Keratinocyte (primary cell): Measurements from ENCODE around the gene RRP9. TPM values are rescaled to one million over a fixed set of nuclear protein-coding genes. Genes with fewer than 3 reads are reported as not detected.

Experiments used
- DNase-seq: peaks from one replicate; pipeline ENCODE4 v3.0.0-alpha.2; 2011; ENCODE audit warnings: low read depth, missing footprints, low spot score
- FAIRE-seq: peaks from 2 replicates; lab custom pipeline; 2011; peaks lifted over from hg19 to GRCh38; lab: Jason Lieb, UNC
- H2AFZ ChIP-seq: 2 replicates; pipeline ENCODE4 v1.6.0; 2012; ENCODE audit warnings: low read length, control low read depth, inconsistent platforms; ENCODE audit not compliant: control insufficient read depth
- H3K27ac ChIP-seq: 2 replicates; pipeline ENCODE4 v1.5.1; 2011; ENCODE audit warnings: low read length; ENCODE audit not compliant: control insufficient read depth, insufficient read depth
- H3K27me3 ChIP-seq: 3 replicates; pipeline ENCODE4 v1.6.0; 2011; ENCODE audit warnings: low read length; ENCODE audit not compliant: control insufficient read depth, insufficient read depth; ENCODE audit errors: extremely low read depth
- H3K36me3 ChIP-seq, 2 experiments: 2 replicates in 1 of 2; 3 replicates in 1 of 2; pipeline ENCODE4 v1.5.1; 2011; ENCODE audit warnings: low read length in 2 of 2, mild to moderate bottlenecking in 1 of 2; ENCODE audit not compliant: control insufficient read depth in 2 of 2, insufficient read depth in 2 of 2; ENCODE audit errors: extremely low read depth in 1 of 2
- H3K4me1 ChIP-seq: 3 replicates; pipeline ENCODE4 v1.5.1; 2011; ENCODE audit warnings: low read length; ENCODE audit not compliant: control insufficient read depth, insufficient read depth; ENCODE audit errors: extremely low read depth
- H3K4me2 ChIP-seq: 3 replicates; pipeline ENCODE4 v1.6.0; 2011; ENCODE audit warnings: low read depth, low read length; ENCODE audit not compliant: control insufficient read depth, insufficient read depth; ENCODE audit errors: extremely low read depth
- H3K4me3 ChIP-seq, 3 experiments: fragments of 200-600 bp in 1 of 3; sonication (generic) in 1 of 3; 2 replicates in 2 of 3; 3 replicates in 1 of 3; pipeline ENCODE4 v1.5.1; 2011 to 2016; ENCODE audit warnings: low read length in 3 of 3, mild to moderate bottlenecking in 3 of 3, control low read depth in 2 of 3, inconsistent platforms in 1 of 3, low read depth in 1 of 3, mixed read lengths in 1 of 3, mixed run types in 1 of 3, moderate library complexity in 1 of 3; ENCODE audit not compliant: control insufficient read depth in 2 of 3, insufficient read depth in 2 of 3; ENCODE audit errors: extremely low read depth in 1 of 3
- H3K79me2 ChIP-seq: 2 replicates; pipeline ENCODE4 v1.6.0; 2012; ENCODE audit warnings: low read length; ENCODE audit not compliant: control insufficient read depth, insufficient read depth
- H3K9ac ChIP-seq: 3 replicates; pipeline ENCODE4 v1.6.0; 2011; ENCODE audit warnings: low read length; ENCODE audit not compliant: control insufficient read depth, insufficient read depth; ENCODE audit errors: extremely low read depth
- H3K9me1 ChIP-seq: 3 replicates; pipeline ENCODE4 v1.6.0; 2011; ENCODE audit warnings: low read length; ENCODE audit not compliant: control insufficient read depth, insufficient read depth; ENCODE audit errors: extremely low read depth
- H3K9me3 ChIP-seq: 2 replicates; pipeline ENCODE4 v1.5.1; 2012; ENCODE audit warnings: low read depth, low read length; ENCODE audit not compliant: control insufficient read depth
- H4K20me1 ChIP-seq: 3 replicates; pipeline ENCODE4 v1.6.0; 2011; ENCODE audit warnings: low read length; ENCODE audit not compliant: control insufficient read depth, insufficient read depth; ENCODE audit errors: extremely low read depth
- CTCF ChIP-seq, 3 experiments: IDR thresholded peaks in 1 of 3; conservative IDR thresholded peaks in 1 of 3; optimal IDR thresholded peaks in 1 of 3; 2 replicates in 2 of 3; 3 replicates in 1 of 3; pipeline versions ENCODE3 to v1.5.1; 2011; ENCODE audit warnings: low read length in 3 of 3, mild to moderate bottlenecking in 3 of 3, moderate library complexity in 2 of 3, control low read depth in 1 of 3, inconsistent platforms in 1 of 3; ENCODE audit not compliant: insufficient read depth in 2 of 3; ENCODE audit errors: extremely low read depth in 1 of 3
- EZH2 ChIP-seq: IDR thresholded peaks from one replicate; pipeline ENCODE4 v1.6.1; 2012; ENCODE audit warnings: inconsistent platforms, mild to moderate bottlenecking, low read length, moderate library complexity
- dilution Hi-C: fragments of 300-500 bp; cut with MboI; formaldehyde crosslinking; loops from one replicate; pipeline ENCODE4 v1.7.0; 2020; ENCODE audit warnings: low sequenced_read_pairs; ENCODE audit not compliant: extremely low pct_ligation_motif_present
- polyA plus RNA-seq, 5 experiments: library from polyadenylated mRNA; depleted of rRNA in 3 of 5; stranded (reverse) in 3 of 5; stranded (forward) in 1 of 5; unstranded in 1 of 5; fragments of >200 nt; gene quantifications; 1 replicate in 1 of 5; 2 replicates in 3 of 5; 3 replicates in 1 of 5; pipeline versions ENCODE4 v1.2.1 to v1.2.3, GENCODE V29; 2011 to 2012; ENCODE audit warnings: missing spikeins in 2 of 5, low read depth in 1 of 5, low replicate concordance in 1 of 5

RRP9 gene
- polyA plus RNA-seq, 1 donor (not counting 4 experiments of a cell fraction or from before 2014, with no cell fraction given): 21.8 TPM

GRCh38 chr3:51954713-51955112 lies 13.0 kb upstream of the RRP9 start:
- H3K4me3 ChIP-seq: no peak overlapping the region
- H3K79me2 ChIP-seq: no peaks in the 10 kb centered on the region
- H3K9me1 ChIP-seq: no peaks in the 10 kb centered on the region
- no peaks in the 10 kb centered on the region for H3K9me3 ChIP-seq
- H2AFZ ChIP-seq: no peak overlapping the region
- peaks cover 28% of the 10 kb centered on the region for H3K27me3 ChIP-seq
- no peak overlapping the region for H3K9ac ChIP-seq
- peaks cover 11% of the 10 kb centered on the region for H3K4me1 ChIP-seq
- no peak overlapping the region for H3K27ac ChIP-seq
- no peak for FAIRE-seq
- no peaks in the 10 kb centered on the region for H4K20me1 ChIP-seq
- TF ChIP-seq EZH2 (no peak), CTCF (optimal IDR thresholded peaks at IDR 0.05 in 1 of 3, IDR thresholded peaks at IDR 0.05 in 1 of 3, conservative IDR thresholded peaks at IDR 0.05 in 1 of 3; ENCODE audit: extremely low read depth in 1 of 3, insufficient read depth in 2 of 3, low read length in 3 of 3) (no peak)
- peaks cover 0 to 13% of the 10 kb centered on the region in 2 experiments for H3K36me3 ChIP-seq
- H3K4me2 ChIP-seq: no peak overlapping the region
- dilution Hi-C loops: no loop called here
- DNase-seq: no peak

- Histone ChIP-seq H3K4me2 (no peak overlapping the region), H2AFZ (no peak overlapping the region), H3K27me3 (peaks cover 28% of the 10 kb centered on the region), H3K36me3 (peaks cover 0 to 7% of the 10 kb centered on the region in 2 experiments), H3K9me1 (no peaks in the 10 kb centered on the region), H3K9ac (no peak overlapping the region), H4K20me1 (no peaks in the 10 kb centered on the region), H3K4me3 (no peak overlapping the region), H3K9me3 (no peaks in the 10 kb centered on the region), H3K79me2 (no peaks in the 10 kb centered on the region), H3K27ac (no peak overlapping the region), H3K4me1 (peaks cover 11% of the 10 kb centered on the region)
- DNase-seq (no peak), FAIRE-seq (no peak)
- no peak for TF ChIP-seq CTCF (optimal IDR thresholded peaks at IDR 0.05 in 1 of 3, IDR thresholded peaks at IDR 0.05 in 1 of 3, conservative IDR thresholded peaks at IDR 0.05 in 1 of 3; ENCODE audit: extremely low read depth in 1 of 3, insufficient read depth in 2 of 3, low read length in 3 of 3)
- TF ChIP-seq EZH2: no peak
- dilution Hi-C loops: no loop called here
Measured at GRCh38 chr3:51954105-51954504, 12.4 kb upstream of the RRP9 start.
